Hepatocyte (in vitro differentiated cells): ENCODE data around the gene STYX.

Source experiments
- EZH2 ChIP-seq: fragments of 200-600 bp; sonication (generic); IDR thresholded peaks from 2 replicates; pipeline ENCODE4 v1.6.1; 2016; ENCODE audit warnings: antibody characterized with exemption, mild to moderate bottlenecking, borderline replicate concordance
- EZH2phosphoT487 ChIP-seq: fragments of 200-600 bp; sonication (generic); IDR thresholded peaks from one replicate; pipeline ENCODE4 v1.6.1; 2018; ENCODE audit warnings: antibody characterized with exemption, mild to moderate bottlenecking, low read depth, moderate library complexity; ENCODE audit not compliant: unreplicated experiment, severe bottlenecking
- TF ChIP-seq, protein P1 (sequence below): fragments of 200-600 bp; sonication (generic); IDR thresholded peaks from 2 replicates; pipeline ENCODE4 v1.5.1; 2016; ENCODE audit warnings: antibody characterized with exemption, mild to moderate bottlenecking; ENCODE audit not compliant: poor library complexity

DNA sequence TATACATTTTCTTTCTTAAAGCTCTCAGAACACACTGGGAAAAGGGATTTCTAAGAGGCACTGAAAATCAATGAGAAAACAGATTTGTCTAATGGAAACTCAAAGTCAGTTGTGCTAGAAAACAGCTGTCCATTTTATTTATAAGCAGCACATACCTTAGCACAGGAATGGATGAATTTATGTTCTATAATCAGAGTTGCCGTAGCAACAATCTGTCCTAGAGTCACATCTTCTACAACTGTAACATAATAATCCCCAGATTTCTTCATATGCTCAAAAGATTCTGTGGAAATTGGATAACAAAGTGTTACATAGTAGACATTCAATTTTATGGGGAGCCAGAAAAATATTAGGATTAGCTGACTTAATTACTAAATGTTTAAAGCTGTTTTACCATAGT is 51.7 kb downstream of the STYX start:
- no peak for TF ChIP-seq EZH2phosphoT487
- TF ChIP-seq, protein P1, sequence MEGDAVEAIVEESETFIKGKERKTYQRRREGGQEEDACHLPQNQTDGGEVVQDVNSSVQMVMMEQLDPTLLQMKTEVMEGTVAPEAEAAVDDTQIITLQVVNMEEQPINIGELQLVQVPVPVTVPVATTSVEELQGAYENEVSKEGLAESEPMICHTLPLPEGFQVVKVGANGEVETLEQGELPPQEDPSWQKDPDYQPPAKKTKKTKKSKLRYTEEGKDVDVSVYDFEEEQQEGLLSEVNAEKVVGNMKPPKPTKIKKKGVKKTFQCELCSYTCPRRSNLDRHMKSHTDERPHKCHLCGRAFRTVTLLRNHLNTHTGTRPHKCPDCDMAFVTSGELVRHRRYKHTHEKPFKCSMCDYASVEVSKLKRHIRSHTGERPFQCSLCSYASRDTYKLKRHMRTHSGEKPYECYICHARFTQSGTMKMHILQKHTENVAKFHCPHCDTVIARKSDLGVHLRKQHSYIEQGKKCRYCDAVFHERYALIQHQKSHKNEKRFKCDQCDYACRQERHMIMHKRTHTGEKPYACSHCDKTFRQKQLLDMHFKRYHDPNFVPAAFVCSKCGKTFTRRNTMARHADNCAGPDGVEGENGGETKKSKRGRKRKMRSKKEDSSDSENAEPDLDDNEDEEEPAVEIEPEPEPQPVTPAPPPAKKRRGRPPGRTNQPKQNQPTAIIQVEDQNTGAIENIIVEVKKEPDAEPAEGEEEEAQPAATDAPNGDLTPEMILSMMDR: no peak
- no peak for TF ChIP-seq EZH2
